ENCODE results near the gene GIMAP6.
"Not testable (repeated sequence)": the region's sequence is repeated elsewhere in the genome, so short reads cannot be mapped to it uniquely, and the experiment has no call there.

Gene GIMAP6

DNA sequence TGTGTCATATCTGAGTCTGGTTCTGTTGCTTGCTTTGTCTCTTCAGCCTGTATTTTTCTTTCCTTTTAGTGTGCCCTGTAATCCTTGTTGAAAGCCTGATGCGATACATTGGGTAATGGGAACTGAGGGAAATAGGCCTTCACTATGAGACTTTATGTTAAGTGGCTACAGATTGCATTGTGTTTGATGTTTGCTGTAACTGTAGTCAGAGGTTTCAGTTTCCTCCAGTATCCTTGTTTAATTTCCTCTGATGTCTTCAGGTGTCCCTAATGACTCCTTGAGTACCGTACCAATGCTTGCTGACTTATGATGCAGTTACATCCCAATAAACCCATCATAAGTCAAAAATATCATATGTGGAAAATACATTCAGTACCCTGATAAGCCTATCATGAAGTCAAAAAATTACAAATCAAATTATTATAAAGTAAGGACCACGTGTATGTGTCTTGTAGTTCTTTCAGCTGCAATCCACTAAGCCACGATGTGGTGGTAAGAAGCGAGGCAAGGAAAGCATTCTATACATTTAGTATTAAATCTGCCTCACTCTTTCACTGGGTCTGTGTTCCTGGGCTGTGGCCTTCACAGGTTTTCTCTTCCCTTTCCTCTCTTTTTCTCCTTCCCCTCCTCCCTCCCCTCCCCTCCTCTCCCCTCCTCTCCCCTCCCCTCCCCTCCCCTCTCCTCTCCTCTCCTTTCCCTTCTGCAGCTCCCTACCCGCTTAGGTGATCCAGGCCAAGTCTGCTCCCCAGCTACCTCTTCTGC lies 13.3 kb upstream of the GIMAP6 start:
- no peak for DNase-seq

DNA sequence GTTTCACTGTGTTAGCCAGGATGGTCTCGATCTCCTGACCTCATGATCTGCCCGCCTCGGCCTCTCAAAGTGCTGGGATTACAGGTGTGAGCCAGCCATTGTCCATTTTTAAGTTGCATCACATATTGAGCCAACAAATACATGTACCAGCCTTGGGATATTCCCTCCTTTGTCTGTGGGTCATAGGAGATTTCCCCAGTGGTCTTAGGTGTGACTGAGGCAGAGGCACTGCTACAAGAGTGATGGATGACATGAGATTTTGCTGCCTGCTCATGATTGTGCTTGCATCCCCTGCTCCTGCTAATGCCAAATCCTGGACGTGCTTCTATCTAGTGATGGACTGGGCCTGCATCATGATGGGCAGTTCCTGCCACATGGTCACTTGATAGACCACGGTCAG lies 10.7 kb upstream of the GIMAP6 start:
- DNase-seq = no peak

DNA sequence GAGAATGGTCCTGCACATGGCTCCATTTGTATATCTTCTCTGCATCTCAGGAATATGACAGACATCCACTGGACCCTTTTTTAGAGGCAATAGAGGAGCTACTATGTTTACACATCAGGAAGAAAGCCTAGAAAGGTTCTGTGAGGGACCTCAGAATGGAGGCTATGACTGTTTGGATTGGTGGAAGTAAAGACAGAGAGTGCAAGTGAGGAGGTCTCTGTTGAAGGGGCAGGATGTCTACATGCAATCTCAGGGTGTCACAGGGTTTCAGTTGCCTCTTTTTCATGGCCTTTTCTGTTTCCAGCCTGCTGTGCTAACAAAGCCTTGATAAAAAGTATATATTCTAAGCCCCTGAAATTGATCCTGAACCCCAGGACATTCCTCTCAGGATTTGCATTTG lies 9.7 kb upstream of the GIMAP6 start:
- DNase-seq = no peak

DNA sequence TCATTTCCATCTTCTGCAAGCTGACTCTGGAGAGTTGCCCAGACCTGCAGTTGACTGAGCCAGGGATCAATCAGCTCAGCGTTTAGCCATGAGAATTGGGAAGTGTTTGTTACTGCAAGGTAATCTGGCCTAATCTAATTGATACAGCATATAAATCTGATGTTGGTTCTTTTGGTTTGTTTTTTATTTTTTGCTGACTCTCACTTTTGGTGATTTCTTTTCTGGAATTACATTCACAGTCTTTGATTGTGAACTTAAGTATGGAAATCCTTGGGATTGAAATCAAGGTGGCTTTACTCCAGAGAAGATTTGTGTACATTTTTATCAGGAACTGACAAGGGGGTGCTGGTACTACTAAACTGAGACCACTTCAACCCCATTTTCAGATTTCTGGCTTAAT lies 1.7 kb upstream of the GIMAP6 start:
- DNase-seq = no peak

DNA sequence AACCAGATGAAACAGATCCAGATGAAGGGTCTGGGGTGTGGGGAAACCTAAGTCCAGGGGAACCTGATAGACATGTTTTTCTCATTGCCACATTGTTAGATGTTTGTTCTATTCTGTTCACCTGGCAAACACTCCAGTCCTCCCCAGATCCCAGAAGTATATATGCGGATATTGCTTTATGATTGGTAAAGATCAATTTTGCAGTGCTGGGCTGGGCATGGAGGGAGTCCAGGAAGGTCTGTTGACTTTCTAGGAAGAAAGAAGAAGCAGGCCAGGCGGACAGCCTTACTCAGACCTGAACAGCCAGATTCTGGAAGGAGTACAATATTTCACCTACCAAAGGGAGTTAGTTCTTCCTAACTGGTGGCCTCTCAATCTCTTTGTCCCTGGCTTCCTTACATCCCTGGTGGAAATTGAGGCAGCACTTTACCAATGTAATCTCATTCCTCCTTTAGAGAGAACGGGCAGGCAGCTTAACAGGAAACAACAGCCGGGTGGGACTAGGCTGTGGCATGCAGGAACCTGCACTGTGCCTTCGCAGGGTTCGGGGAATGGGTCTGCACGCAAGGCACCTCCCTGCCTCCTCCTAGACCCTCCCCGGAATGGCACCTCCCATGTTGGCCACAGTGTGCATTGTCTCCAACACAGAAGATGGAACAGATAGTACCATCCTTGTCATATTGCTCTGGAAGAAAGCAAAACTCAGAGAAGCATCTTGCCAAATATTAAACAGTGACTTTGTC lies 930 bp downstream of the GIMAP6 start:
- peak; percentile 55 to 61 for DNase-seq

DNA sequence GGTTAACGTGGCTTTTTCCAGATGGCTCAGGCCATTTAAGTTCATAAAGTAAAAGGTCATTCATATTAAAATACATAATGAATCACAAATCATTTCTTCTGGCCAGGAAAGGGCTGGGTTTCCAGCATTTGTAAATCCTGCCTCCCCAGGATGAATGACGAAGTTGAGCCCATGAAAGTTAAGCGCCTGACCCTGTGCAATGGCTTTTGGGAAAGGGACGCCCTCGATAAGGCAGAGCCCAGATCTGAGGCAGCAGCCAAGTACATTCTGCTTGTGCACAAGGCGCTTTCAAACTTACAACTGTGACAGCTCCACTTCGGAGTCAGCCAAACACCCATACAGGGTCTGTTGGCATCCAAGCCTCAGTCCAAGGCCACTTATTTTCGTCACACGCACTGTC lies 2.8 kb downstream of the GIMAP6 start:
- no peak for DNase-seq

DNA sequence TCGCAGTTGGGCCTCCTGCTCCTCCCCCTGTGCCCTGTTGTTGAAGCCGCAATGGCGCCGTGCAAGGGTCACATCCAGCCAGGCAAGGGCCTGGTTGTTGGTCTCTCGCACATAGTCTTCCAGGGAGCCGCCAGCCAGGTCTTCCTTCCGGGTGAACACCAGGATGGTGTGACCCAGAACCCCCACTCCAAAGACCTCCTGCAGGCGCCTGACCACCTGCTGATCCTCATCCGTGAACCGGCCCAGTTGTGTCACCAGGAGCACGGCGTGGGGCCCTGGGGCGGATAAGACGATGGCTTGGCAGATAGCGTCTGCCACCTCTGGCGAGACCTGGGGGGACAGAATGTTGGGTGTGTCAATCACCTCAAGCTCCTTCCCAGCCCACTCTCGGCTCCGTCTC lies 4.2 kb downstream of the GIMAP6 start:
- DNase-seq = no peak

DNA sequence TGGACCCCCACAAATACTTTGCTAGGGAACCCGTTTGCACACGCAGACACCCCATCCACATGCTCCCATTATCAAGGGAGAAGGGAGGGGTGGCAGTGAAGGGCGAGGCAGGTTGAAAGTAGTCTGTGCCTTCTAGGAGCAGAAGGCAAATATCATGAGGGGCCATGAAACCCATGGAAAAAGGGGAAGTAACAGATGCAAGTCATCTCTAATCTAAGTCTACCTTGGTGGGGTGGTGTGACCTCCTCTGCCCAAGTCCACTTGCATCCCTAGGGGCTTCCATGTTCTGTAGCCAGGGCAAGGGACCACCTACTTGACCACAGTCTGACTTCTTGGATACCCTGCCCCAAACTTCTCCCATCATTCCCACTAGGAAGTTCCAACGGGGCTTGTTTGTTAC lies 5.5 kb downstream of the GIMAP6 start:
- no peak for DNase-seq

DNA sequence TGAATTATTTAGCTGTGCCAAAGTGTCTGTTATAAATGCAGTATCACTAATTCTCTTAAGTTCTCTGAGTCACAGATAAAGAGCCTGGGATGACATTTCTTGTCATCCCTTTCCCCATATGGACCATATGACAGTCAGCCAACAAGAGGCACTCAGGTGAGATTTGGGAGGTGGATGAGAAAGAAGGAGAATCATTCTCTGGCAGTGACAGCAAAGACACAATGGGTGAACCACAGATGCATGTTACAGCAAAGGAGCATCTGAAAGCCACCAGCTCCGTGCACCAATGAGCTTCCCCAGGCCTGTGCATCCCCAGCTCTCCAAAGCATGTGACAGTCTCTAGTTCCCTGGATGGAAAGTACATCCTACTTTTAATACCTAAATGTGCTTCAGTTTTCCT lies 10.8 kb downstream of the GIMAP6 start:
- no peak for DNase-seq

DNA sequence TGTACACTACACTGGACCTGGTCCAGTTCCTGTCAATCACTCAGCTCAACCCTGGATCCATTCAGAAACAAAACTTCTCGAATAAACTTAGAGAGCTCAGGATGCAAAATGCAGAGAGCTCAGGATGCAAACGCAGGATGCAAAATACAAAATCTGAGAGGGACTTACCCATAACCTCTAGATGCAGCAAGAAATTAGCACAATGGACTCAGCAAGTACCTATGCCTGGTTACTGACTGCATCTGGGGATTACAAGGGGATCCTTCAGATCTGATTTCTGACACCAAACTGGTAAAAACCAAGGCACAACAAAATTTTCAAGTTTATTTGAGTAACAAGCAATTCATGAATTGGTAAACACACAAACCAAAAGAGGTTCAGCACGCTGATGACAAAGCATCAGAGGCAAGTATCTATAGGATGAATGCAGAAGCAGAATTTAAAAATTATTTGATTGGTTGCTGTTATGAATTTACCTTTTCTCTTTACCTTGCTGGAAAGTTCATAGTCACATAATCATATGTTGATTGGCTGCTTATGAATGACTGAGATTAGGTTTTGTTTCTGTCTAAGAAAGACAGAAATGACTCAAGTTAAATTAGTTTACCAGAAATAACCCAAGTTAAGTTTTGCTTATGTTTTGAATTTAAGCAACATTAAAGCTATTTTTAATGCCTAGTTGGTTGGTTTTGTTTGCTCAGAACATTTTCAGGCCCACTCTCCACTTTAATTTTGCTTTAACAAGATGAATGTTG lies 11.4 kb downstream of the GIMAP6 start:
- DNase-seq = no peak

DNA sequence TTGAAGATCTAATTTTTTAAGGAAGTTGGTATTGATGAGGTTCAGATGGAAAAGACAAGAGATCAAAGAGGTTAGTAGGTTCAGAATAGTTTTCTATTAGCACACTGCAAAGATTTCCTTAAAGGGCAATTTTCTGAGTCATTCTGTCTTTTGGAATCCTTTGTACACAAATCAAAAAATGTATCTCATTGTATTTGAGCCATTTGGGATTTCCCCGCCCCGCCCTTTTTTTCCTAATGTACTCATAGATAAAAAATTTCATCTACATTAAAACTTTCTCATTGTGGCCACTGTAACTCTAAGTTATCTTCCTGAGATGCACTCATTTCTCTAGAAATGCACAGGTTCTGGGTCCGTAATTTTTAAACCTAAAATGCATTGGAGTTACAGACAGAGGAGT lies 12.1 kb downstream of the GIMAP6 start:
- no peak for DNase-seq

DNA sequence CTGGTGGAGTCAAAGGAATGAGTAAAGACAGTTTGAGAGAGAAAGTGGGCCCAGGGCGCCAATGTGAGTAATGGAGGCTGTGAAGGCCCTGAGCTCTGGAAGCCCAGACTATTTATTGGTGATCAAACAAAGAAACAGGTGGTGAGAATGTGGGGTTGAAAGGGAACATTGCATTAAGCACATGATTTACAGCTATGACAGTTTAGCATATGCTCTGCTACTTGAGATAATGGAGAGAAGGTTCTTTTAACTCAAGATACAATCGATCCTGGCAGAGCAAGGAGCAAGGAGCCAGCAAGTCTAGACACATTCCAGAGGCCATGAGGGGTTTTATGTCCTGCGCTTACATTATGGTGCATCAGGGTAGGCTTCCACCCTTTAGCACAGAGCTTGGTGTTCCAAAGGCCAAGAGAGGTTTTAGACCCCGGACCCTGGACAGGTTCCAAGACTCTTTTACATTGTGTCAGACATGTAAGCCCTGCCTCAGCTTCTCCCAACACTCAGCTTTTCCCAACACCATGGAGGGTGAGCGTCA lies 16.9 kb downstream of the GIMAP6 start:
- DNase-seq = not testable (repeated sequence)

DNA sequence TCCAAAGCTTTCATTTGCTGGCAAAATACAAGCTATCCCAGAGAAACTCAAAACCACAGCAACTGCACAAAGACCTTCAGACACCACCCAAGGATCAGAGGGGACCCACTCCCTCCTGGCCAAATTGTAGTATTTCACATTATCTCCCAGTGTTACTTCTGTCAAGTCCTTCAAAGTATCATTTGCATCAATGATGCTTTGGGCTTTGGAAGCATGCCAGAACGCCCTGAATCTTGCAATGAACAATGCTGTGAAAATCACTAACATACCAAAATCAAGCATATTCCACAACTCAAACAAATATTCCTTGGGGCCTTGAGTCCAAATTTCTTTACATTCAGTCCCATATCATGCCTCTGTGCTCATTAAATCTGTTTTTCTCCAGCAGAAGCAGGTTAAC lies 17.8 kb downstream of the GIMAP6 start:
- not testable (repeated sequence) for DNase-seq

DNA sequence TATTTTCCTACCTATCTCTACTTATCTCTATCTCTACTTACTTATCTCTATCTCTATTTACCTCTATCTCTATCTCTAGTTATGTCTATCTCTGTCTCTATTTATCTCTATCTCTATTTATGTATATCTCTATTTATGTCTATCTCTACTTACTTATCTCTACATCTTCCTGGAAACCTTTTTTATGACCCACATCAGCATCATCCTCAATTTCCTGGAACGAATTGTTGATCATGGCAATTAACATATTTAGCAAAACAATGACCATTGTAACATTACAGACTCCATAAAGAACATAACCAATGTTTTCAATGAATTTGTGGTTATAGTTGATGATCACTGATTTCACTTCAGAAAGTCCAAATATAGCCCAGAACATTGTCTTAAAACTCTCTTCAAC lies 18.3 kb downstream of the GIMAP6 start:
- no peak for DNase-seq

DNA sequence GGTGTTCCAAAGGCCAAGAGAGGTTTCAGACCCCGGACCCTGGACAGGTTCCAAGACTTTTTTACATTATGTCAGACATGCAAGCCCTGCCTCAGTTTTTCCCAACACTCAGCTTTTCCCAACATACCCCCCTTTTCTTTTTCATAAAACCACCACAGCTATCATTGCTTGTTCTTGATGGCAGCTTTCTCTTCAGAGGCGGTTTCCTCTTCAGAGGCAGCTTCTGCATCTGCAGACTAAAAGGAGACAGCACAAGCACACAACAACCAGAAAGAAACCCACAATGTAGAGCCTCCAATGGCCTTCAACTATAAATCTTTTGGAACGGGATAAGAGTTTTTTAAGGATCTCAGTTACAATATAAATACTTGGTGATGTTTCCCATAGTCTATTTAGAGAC lies 19.3 kb downstream of the GIMAP6 start:
- no peak for DNase-seq

DNA sequence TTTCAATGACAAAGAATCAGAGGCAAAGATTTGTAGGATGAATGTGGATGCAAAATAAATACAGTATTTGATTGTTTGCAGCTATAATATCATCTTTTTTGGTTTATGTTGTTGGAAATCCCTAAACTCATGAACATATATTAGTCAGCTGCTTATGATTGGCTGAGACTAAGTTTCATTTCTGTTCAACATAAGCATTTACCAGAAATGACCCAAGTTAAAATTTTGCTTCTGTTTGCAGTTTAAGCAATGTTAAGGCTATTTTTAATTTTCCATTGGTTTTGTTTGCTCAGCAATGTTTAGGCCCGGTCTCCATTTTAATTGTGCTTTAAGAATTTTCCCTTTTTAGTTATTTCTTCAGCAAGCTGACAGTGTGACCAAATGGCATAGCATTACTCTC lies 22.0 kb downstream of the GIMAP6 start:
- DNase-seq = no peak

DNA sequence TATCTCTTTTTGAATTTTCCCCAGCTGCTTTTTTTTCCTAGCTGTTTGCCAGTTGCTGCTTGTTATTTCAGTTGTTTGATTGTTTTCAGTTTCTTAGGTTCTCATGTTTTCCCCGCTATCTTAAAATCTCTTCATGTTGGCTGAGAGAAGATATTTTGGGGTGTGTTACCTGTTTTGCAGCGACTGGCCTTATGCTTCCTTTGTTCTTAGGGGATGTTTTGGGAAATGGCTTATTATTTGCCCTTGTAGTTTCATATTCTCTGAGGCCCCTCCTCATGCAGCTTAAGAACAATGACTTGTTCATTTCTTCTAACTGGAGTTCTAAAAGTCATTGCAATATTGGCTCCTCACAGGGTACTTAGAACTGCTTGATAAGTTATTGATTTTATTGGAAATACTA lies 28.6 kb downstream of the GIMAP6 start:
- DNase-seq = not testable (repeated sequence)

DNA sequence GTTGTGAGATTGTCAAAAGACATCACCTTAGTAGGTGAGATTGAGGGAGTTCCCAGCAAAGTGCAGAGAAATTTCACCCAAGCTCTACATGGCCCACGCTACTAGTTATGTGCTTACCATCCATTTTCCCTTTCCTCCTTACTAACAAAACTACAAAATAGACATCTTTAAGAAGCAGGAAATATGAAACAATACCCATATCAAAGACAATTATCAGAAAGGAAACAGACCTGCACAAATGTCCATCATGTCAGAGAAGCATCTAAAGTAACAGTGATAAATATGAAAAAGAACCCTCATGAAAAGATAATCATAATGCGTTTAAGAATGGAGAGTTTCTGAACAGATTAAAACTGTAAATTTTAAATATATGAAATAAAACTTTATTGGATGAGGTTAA lies 36.8 kb downstream of the GIMAP6 start:
- no peak for DNase-seq

DNA sequence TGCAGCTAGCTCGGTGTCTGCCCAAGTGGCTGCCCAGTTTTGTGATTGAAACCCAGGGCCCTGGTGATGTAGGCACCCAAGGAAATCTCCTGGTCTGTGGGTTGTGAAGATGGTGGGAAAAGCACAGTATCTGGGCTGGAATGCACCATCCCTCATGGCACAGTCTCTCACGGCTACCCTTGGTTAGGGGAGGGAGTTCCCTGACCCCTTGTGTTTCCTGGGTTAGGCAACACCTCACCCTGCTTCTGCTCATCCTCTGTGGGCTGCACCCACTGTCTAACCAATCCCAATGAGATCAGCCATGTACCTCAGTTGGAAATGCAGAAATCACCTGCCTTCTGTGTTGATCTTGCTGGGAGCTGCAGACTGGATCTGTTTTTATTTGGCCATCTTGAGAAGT lies 37.4 kb downstream of the GIMAP6 start:
- DNase-seq = no peak

DNA sequence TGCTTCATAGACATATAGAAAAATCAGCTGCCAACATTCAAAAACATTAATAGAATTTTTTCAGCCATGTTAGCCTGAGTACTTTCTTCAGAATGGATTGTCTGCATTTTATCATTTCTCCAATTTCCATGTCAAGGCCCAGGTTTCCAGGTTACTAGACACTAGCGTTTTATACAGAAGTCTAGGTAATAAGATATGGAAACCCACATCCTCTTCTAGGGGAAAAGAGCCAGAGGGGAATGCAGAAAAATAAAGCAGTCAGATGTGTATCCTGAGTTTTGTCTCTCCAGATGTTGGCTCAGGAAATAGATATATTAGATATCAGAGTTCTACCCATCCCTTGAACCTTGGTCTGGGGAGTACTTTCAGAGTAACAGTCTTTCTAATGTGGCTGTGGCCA lies 44.6 kb downstream of the GIMAP6 start:
- DNase-seq = no peak

DNA sequence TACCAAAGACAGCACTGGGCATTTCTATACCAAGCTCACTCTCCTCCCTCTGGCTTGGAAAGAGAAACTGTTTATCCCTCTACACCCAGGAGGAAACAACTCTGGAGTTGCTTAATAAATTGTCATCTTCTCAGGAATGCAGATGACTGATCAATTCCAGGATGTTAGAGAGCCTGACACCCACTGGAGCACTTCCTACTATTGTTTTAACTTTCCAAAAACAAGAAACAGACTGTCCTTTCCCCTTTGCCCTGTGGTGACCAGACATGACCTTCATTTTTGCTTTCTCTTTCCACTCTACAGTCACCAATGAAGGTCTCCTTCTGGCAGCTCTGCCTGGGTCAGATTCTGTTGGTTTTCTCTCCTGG lies 45.4 kb downstream of the GIMAP6 start:
- no peak for DNase-seq

DNA sequence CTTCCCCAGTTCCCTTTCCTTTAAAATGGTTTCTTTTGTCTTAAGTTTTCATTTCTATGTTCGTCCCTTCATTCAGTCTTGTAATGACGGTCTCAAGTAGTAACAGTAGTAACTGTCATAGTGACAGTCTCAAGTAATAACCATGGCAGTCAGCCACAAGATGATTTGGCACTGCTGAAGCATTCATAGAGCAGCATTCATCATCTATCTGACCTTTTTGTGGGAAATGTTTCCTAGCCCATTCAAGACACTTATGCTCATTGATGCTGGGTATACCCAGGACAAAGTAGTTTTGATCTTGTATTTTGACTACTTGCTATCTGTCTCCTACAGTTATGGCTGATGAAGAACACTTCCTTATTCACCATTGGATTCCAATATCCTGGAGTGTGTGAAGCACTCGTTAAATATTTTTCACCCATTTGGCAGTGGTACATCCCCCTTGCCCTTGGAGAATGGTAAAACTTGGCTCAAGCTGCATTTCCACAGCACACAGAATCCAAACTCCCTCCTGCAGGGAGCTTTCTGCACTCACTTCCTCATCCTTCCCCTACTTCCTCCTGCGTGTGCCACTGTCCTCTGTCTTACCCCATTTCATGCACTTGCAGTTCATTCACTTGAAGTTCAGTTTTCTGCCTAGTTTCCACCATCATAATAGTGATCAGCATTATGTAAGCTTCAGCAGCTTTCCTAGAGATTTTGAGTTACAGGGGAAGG lies 46.0 kb downstream of the GIMAP6 start:
- no peak for DNase-seq

DNA sequence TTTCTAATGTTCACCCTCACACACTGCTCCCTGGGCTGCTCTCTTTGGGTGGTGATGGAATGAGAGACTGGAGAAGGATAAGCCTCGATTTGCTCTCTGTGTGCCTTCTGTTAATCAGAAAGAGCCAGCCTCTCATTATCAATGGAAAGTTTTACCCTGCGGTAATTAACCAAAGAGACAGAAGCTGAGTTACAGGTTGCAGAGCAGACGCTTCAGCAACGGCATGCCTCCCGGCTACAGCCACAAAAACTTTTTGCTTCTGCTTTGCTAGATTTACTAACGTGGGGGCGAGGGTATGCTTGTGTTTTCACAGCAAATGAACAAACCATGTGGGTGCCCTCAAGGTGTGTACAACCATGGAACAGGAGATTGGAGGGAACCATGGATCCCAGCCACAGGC lies 47.0 kb downstream of the GIMAP6 start:
- no peak for DNase-seq

Data from activated T-cell treated with anti-CD3 and anti-CD28 coated beads, Interleukin-2, amount 50 U/mL, for 48 hours (primary cell).